ENCODE data around the gene CD19.
A peak's percentile ranks its signal among the peaks of the same experiment; 100 is the strongest.
"Not testable (repeated sequence)": the region's sequence is repeated elsewhere in the genome, so short reads cannot be mapped to it uniquely, and the experiment has no call there.

CD19 gene

DNA sequence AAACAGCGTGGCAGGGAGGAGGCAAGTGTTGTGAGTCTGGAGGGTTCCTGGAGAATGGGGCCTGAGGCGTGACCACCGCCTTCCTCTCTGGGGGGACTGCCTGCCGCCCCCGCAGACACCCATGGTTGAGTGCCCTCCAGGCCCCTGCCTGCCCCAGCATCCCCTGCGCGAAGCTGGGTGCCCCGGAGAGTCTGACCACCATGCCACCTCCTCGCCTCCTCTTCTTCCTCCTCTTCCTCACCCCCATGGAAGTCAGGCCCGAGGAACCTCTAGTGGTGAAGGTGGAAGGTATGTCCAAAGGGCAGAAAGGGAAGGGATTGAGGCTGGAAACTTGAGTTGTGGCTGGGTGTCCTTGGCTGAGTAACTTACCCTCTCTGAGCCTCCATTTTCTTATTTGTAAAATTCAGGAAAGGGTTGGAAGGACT is at the start of gene CD19:
CD19 (plus strand) TSS at position 171 of the 425 bp plus-strand sequence; CDS start at position 201, 30 bp downstream.
- TF ChIP-seq ZNF274 (IDR thresholded peaks at IDR 0.05; ENCODE audit: low read depth, low read length): no peak
- H3K4me3 ChIP-seq (ENCODE audit: low read length): peak within 1 kb of the TSS; percentile 68; the same call in 1 of the 2 replicates

DNA sequence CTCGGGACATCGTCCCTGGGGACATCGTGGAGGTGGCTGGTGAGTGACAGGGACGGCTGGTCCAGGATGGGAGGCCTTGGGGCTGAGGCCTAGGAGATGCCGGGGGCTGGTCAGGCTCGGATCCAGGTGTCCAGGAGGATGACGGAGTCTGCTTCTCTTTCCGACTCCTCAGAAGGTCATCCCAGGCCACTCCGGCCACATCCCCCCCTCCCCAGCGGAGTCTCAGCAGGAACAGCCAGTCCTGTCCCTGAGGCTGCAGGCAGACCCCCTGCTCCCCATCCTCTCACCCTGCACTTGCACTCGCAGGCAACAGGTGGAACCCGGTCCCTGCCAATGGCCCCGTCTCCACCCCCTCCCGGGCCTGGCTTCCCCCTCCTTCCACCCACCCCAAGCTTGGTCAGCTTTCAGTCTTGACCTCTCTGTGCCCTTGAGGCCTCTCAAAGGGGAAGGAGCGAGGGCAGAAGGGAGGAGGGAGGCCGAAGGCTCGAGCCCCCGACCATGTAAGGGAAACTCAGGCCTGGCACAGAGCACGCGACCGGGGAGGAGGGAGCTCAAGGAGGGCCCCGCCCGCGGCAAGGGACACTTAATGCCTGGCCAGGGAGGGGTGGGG is 49.1 kb upstream of the CD19 start:
- no peak overlapping the region for H3K4me3 ChIP-seq (ENCODE audit: low read length)
- TF ChIP-seq ZNF274 (IDR thresholded peaks at IDR 0.05; ENCODE audit: low read depth, low read length): no peak

- no peak for TF ChIP-seq ZNF274 (IDR thresholded peaks at IDR 0.05; ENCODE audit: low read depth, low read length)
- no peak overlapping the region for H3K4me3 ChIP-seq (ENCODE audit: low read length)
Measured at GRCh38 chr16:28883221-28883996, 48.4 kb upstream of the CD19 start.

- no peak for TF ChIP-seq ZNF274 (IDR thresholded peaks at IDR 0.05; ENCODE audit: low read depth, low read length)
- H3K4me3 ChIP-seq (ENCODE audit: low read length): no peak overlapping the region
Measured at GRCh38 chr16:28884045-28884444, 47.7 kb upstream of the CD19 start.

GRCh38 chr16:28886945-28887344 is 44.8 kb upstream of the CD19 start:
- no peak for TF ChIP-seq ZNF274 (IDR thresholded peaks at IDR 0.05; ENCODE audit: low read depth, low read length)
- H3K4me3 ChIP-seq (ENCODE audit: low read length): no peak overlapping the region

DNA sequence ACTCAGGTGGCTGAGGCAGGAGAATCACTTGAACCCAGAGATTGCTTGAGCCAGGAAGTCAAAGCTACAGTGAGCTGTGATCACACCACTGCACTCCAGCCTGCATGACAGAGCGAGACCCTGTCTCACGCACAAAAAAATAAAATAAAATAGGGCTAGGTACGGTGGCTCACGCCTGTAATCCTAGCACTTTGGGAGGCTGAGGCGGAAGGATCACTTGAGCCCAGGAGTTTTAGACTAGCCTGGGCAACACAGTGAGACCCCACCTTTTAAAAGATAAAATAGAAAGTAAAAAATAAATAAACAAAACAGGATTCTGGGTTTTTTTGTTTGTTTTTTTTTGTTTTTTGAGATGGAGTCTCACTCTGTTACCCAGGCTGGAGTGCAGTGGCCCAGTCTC is 41.4 kb upstream of the CD19 start:
- not testable (repeated sequence) for H3K4me3 ChIP-seq (ENCODE audit: low read length)

GRCh38 chr16:28891964-28892890 is 39.5 kb upstream of the CD19 start:
- TF ChIP-seq ZNF274 (IDR thresholded peaks at IDR 0.05; ENCODE audit: low read depth, low read length): no peak
- H3K4me3 ChIP-seq (ENCODE audit: low read length): no peak overlapping the region

DNA sequence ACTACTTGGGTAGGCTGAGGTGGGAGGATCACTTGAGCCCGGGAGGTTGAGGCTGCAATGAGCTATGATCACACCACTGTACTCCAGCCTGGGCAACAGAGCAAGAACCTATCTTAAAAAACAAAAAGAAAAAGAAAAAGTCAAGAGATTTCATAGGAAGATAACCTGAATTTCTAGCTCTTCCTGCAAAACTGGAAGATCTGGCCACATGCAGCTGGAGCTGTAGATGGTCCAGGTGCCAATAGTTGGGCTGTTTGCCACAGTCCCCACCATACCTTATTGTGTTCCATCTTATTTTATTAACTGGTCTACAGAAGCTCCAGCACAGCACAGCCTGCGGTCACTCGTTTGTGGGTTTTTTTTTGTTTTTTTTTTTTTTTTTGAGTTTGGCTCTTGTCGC is 38.5 kb upstream of the CD19 start:
- no peak for TF ChIP-seq ZNF274 (IDR thresholded peaks at IDR 0.05; ENCODE audit: low read depth, low read length)
- no peak overlapping the region for H3K4me3 ChIP-seq (ENCODE audit: low read length)

DNA sequence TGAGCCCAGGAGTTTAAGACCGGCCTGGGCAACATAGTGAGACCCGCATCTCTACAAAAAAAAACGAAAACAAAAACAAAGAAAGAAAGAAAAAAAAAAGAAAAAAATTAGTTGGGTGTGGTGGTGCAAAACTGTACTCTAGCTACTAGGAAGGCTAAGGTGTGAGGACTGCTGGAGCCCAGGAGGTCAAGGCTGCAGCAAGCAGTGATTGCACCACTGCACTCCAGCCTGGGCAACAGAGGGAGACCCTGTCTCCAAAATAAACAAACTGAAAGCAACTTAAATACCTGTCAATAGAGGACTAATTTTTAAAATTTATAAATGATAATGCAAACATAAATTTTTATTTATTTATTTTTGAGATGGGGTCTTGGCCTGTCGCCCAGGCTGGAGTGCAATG is 36.2 kb upstream of the CD19 start:
- no peak for TF ChIP-seq ZNF274 (IDR thresholded peaks at IDR 0.05; ENCODE audit: low read depth, low read length)
- no peak overlapping the region for H3K4me3 ChIP-seq (ENCODE audit: low read length)

- TF ChIP-seq ZNF274 (IDR thresholded peaks at IDR 0.05; ENCODE audit: low read depth, low read length): no peak
- H3K4me3 ChIP-seq (ENCODE audit: low read length): no peak overlapping the region
Measured at GRCh38 chr16:28897826-28898225, 33.9 kb upstream of the CD19 start.

DNA sequence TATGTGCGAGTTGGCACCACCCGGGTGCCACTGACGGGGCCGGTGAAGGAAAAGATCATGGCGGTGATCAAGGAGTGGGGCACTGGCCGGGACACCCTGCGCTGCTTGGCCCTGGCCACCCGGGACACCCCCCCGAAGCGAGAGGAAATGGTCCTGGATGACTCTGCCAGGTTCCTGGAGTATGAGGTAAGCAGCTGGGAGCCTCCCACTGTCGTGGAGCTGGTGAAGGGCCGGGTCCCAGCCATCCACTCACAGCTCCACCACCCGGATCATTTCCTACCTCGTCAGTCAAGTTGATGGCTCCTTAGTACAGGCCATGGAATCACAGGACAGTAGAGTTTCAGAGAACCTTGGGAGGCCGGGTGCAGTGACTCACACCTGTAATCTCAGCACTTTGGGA is 33.5 kb upstream of the CD19 start:
- H3K4me3 ChIP-seq (ENCODE audit: low read length): no peak overlapping the region
- TF ChIP-seq ZNF274 (IDR thresholded peaks at IDR 0.05; ENCODE audit: low read depth, low read length): no peak

DNA sequence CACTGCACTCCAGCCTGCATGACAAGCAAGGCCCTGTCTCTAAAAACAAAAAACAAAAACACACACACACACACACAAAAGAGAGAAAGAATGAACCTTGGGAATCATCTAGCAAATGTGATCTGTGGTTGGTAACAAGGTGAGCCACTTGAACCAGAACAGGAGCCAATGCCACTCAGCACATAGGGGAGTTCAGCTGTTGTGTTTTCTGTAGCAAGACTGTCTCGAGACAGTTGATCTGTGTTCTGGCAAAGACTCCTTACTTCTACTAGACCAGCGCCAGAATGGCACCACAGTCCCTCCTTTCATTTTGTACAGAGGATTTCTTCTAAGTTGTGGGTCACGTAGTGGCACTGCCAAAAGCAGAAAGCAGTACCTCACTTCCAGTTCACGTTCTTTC is 32.8 kb upstream of the CD19 start:
- no peak overlapping the region for H3K4me3 ChIP-seq (ENCODE audit: low read length)
- TF ChIP-seq ZNF274 (IDR thresholded peaks at IDR 0.05; ENCODE audit: low read depth, low read length): no peak

DNA sequence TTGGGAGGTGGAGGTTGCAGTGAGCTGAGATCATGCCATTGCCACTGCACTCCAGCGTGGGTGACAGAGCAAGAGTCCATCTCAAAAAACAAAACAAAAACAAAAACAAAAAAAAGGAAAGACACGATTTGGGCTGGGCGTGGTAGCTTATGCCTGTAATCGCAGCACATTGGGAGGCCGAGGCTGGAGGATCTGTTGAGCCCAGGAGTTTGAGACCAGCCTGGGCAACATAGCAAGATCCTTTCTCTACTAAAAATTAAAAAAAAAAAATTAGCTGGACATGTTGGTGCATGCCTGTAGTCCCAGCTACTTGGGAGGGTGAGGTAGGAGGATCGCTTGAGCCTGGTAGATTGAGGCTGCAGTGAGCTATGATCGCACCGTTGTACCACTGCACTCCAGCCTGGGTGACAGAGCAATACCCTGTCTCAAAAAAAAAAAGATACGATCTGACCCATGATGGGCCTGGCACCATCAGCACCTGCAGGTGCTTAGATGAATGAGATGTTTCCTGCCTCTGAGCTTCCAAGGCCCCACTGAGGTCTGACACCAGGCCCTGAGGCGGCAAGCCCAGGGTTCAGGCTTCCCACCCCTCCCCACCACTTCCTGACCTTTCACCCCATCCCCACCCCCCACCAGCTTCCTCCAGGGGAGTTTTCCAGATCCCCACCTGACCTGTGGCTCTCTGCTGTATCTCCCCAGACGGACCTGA is 31.7 kb upstream of the CD19 start:
- no peak overlapping the region for H3K4me3 ChIP-seq (ENCODE audit: low read length)
- no peak for TF ChIP-seq ZNF274 (IDR thresholded peaks at IDR 0.05; ENCODE audit: low read depth, low read length)

GRCh38 chr16:28900601-28901000 is 31.2 kb upstream of the CD19 start:
- H3K4me3 ChIP-seq (ENCODE audit: low read length): no peak overlapping the region
- TF ChIP-seq ZNF274 (IDR thresholded peaks at IDR 0.05; ENCODE audit: low read depth, low read length): no peak
